Measurements from ENCODE around the gene LAMC2. TPM values are rescaled to one million over a fixed set of nuclear protein-coding genes. Genes with fewer than 3 reads are reported as not detected.

The LAMC2 gene
- total and polyA plus RNA-seq, 2 of the 8 experiments (the other 6 are each of a cell fraction or from before 2014, with no cell fraction given), result 4.6 to 12.9 TPM

DNA sequence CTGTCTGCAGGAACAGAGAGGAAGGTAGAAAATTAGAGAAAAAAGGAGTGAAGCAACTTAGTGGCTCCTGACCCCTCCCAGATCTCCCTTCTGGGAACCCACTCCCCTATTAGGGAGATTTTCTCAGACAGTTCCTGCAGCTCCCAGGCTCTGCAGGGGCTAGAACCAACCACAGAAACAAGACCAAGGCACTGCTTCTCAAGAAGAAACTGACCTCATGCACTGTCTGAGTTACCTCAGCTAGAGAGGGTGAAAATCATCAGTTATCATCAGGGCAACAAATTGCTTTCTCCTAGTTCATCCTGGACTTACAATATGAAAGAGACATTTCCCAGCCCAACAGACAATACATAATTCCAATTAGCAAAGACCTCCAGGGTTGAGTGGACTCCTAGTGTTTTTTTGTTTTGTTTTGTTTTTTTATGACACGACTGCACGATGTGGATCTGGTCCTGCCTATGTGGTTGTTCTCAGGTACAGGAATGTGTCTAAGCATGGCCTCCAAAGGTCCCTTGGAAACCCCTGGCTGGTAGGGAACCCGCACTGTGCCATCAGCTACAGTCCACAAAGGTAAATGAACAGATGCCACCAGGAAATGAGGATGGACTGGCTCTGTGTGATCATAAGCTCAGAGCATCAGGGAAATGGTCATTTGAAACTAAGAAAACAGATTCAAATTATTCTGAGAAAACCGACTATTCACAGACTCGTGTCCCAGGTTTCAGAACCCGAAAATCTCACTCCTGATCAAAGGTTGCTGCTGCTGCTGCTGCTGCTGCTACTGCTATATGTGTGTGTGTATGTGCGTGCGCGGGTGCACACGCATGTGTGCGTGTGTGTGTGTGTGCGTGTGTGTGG lies 65.3 kb downstream of the LAMC2 start (continued):
- TF ChIP-seq POU5F1 (IDR thresholded peaks at IDR 0.05; ENCODE audit: low read depth, low read length), result no peak
